Caki2 (cell line): ENCODE measurements around the gene TRIM54. TPM values are rescaled to one million over a fixed set of nuclear protein-coding genes. Genes with fewer than 3 reads are reported as not detected.

Experiments used
- total RNA-seq: library from RNA; depleted of rRNA; stranded (reverse); fragments of >200 nt; shearing (Covaris generic); gene quantifications from 2 replicates; pipeline ENCODE4 v1.2.3, GENCODE V29; 2014; ENCODE audit warnings: low replicate concordance; rRNA removed

Gene TRIM54
- total RNA-seq, 1 experiment from 2014 or later: not detected

Other genes starting within 250 kb of the TRIM54 start
- gene TMEM214, start 249.5 kb upstream of the TRIM54 start, total RNA-seq: 104 and 106 TPM in 2 replicates
- gene AGBL5, start 230.8 kb upstream of the TRIM54 start, total RNA-seq: 41.8 and 54.5 TPM in 2 replicates
- gene OST4, start 210.8 kb upstream of the TRIM54 start, total RNA-seq: 676 and 788 TPM in 2 replicates
- gene EMILIN1, start 203.8 kb upstream of the TRIM54 start, total RNA-seq: 0.07 and 0.58 TPM in 2 replicates
- gene KHK, start 195.7 kb upstream of the TRIM54 start, total RNA-seq: 3.2 and 4.8 TPM in 2 replicates
- gene CGREF1, start 163.3 kb upstream of the TRIM54 start, total RNA-seq: 7.1 and 10.3 TPM in 2 replicates
- 0.78 TPM in 1 of 2 replicates, not detected in the other for gene ABHD1, start 158.6 kb upstream of the TRIM54 start, total RNA-seq
- 64.5 and 102 TPM in 2 replicates for gene PREB, start 147.8 kb upstream of the TRIM54 start, total RNA-seq
- gene PRR30, start 143.0 kb upstream of the TRIM54 start, total RNA-seq: not detected in 2 replicates
- gene TCF23, start 133.4 kb upstream of the TRIM54 start, total RNA-seq: not detected in 2 replicates
- 284 and 308 TPM in 2 replicates for gene ATRAID, start 70.4 kb upstream of the TRIM54 start, total RNA-seq
- gene SLC5A6, start 70.2 kb upstream of the TRIM54 start, total RNA-seq: 15.4 and 15.9 TPM in 2 replicates
- 34.9 and 37.0 TPM in 2 replicates for gene CAD, start 65.1 kb upstream of the TRIM54 start, total RNA-seq
- not detected in 2 replicates for gene SLC30A3, start 19.4 kb upstream of the TRIM54 start, total RNA-seq
- not detected in 2 replicates for gene DNAJC5G, start 7.0 kb upstream of the TRIM54 start, total RNA-seq
- gene UCN, start 26.0 kb downstream of the TRIM54 start, total RNA-seq: 2.2 and 5.3 TPM in 2 replicates
- gene MPV17, start 40.7 kb downstream of the TRIM54 start, total RNA-seq: 76.2 and 94.1 TPM in 2 replicates
- 68.2 and 70.7 TPM in 2 replicates for gene GTF3C2, start 74.3 kb downstream of the TRIM54 start, total RNA-seq
- 23.5 and 43.0 TPM in 2 replicates for gene EIF2B4, start 87.9 kb downstream of the TRIM54 start, total RNA-seq
- gene SNX17, start 88.2 kb downstream of the TRIM54 start, total RNA-seq: 307 and 358 TPM in 2 replicates
- 12.3 and 19.0 TPM in 2 replicates for gene ZNF513, start 98.3 kb downstream of the TRIM54 start, total RNA-seq
- gene PPM1G, start 127.2 kb downstream of the TRIM54 start, total RNA-seq: 148 and 186 TPM in 2 replicates
- 146 and 150 TPM in 2 replicates for gene NRBP1, start 146.2 kb downstream of the TRIM54 start, total RNA-seq
- gene KRTCAP3, start 160.0 kb downstream of the TRIM54 start, total RNA-seq: not detected in 2 replicates
- gene IFT172, start 207.3 kb downstream of the TRIM54 start, total RNA-seq: 8.6 and 13.9 TPM in 2 replicates
- gene FNDC4, start 212.8 kb downstream of the TRIM54 start, total RNA-seq: 9.0 and 11.4 TPM in 2 replicates
- 6.0 and 8.9 TPM in 2 replicates for gene GCKR, start 214.4 kb downstream of the TRIM54 start, total RNA-seq